ENCODE results near the gene POFUT1. TPM values are rescaled to one million over a fixed set of nuclear protein-coding genes. Genes with fewer than 3 reads are reported as not detected.
A peak's percentile ranks its signal among the peaks of the same experiment; 100 is the strongest.

POFUT1 gene
- total and polyA plus RNA-seq, 2 donors (not counting 3 experiments of a cell fraction or from before 2014, with no cell fraction given) = 29.0 to 51.4 TPM

GRCh38 chr20:32218156-32218900 lies 10.6 kb downstream of the POFUT1 start:
- H4K20me1 ChIP-seq (replicated peaks; ENCODE audit: control insufficient read depth, extremely low read depth, insufficient read depth, low read length) = no peaks in the 10 kb centered on the region
- no peak overlapping the region for H3K27ac ChIP-seq (ENCODE audit: insufficient read depth, low read depth, low read length)

GRCh38 chr20:32224463-32224862 lies 16.8 kb downstream of the POFUT1 start:
- ChIA-PET POLR2A (no interaction called here), CTCF (no interaction called here)
- no peak for DNase-seq (ENCODE audit: low read depth, low spot score)
- no peak overlapping the region for H3K27ac ChIP-seq (ENCODE audit: insufficient read depth, low read depth, low read length)
- intact Hi-C loops (cut with micrococcal nuclease) = no loop called here
- no peak overlapping the region for H3K9ac ChIP-seq (replicated peaks; ENCODE audit: extremely low read depth, insufficient read depth, low read length)
- H4K20me1 ChIP-seq (replicated peaks; ENCODE audit: control insufficient read depth, extremely low read depth, insufficient read depth, low read length) = no peaks in the 10 kb centered on the region
- H3K9me1 ChIP-seq (replicated peaks; ENCODE audit: control insufficient read depth, extremely low read depth, insufficient read depth, low read length) = no peaks in the 10 kb centered on the region
- H3K9me3 ChIP-seq (replicated peaks; ENCODE audit: control insufficient read depth, insufficient read depth, low read length) = no peaks in the 10 kb centered on the region
- H2AFZ ChIP-seq (ENCODE audit: low read depth, low read length) = no peak overlapping the region
- no peaks in the 10 kb centered on the region for H3K27me3 ChIP-seq (ENCODE audit: control insufficient read depth in 2 of 2, insufficient read depth in 2 of 2, low read length in 2 of 2)
- no peak for TF ChIP-seq GATA2 (IDR thresholded peaks at IDR 0.05; ENCODE audit: insufficient read depth, insufficient read length, low read depth, low read length)
- no peak for TF ChIP-seq JUN (IDR thresholded peaks at IDR 0.05; ENCODE audit: borderline replicate concordance, insufficient read depth, insufficient read length, low read depth)
- no peak for TF ChIP-seq CTCF (IDR thresholded peaks at IDR 0.05; ENCODE audit: extremely low read depth in 1 of 2, insufficient read depth in 1 of 2, low read depth in 1 of 2, low read length in 2 of 2)
- no peak for TF ChIP-seq MYC (IDR thresholded peaks at IDR 0.05; ENCODE audit: low read depth, low read length)
- no peak for TF ChIP-seq FOS (IDR thresholded peaks at IDR 0.05; ENCODE audit: borderline replicate concordance, insufficient read depth, low read length)
- no peak for TF ChIP-seq MAX (IDR thresholded peaks at IDR 0.05; ENCODE audit: insufficient read depth, insufficient read length)
- no peak for TF ChIP-seq EZH2 (IDR thresholded peaks at IDR 0.05; ENCODE audit: borderline replicate concordance, low read depth, low read length, severe bottlenecking)
- TF ChIP-seq POLR2A (IDR thresholded peaks at IDR 0.05; ENCODE audit: low read depth, low read length) = no peak
- TF ChIP-seq POLR2AphosphoS5 (IDR thresholded peaks at IDR 0.05; ENCODE audit: insufficient read depth, low read depth, low read length) = no peak
- no peaks in the 10 kb centered on the region for H3K79me2 ChIP-seq (ENCODE audit: control insufficient read depth, insufficient read depth, low read length)
- dilution Hi-C loops (cut with MboI; ENCODE audit: extremely low pct_ligation_motif_present, low sequenced_read_pairs) = no loop called here
- FAIRE-seq = no peak
- no peak overlapping the region for H3K4me2 ChIP-seq (ENCODE audit: insufficient read depth, low read length)
- H3K4me3 ChIP-seq (replicated peaks in 1 of 3; ENCODE audit: insufficient read depth in 1 of 3, low read depth in 1 of 3, low read length in 3 of 3) = no peak overlapping the region
- H3K4me1 ChIP-seq (ENCODE audit: control insufficient read depth, extremely low read depth, insufficient read depth, low read length) = no peaks in the 10 kb centered on the region
- no TSS peak for BruUV-seq (replicated peaks)
- H3K36me3 ChIP-seq (ENCODE audit: control insufficient read depth in 2 of 2, extremely low read depth in 1 of 2, insufficient read depth in 2 of 2, low read length in 2 of 2) = peaks cover 2 to 22% of the 10 kb centered on the region in 2 experiments

More at GRCh38 chr20:32218156-32218900, 10.6 kb downstream of the POFUT1 start:
- FAIRE-seq = no peak
- no peak overlapping the region for H3K9ac ChIP-seq (replicated peaks; ENCODE audit: extremely low read depth, insufficient read depth, low read length)
- BruUV-seq (replicated peaks) = no TSS peak
- POLR2A ChIA-PET = no interaction called here
- CTCF ChIA-PET = interaction anchor here (0.9 to 1.1 kb wide), 2 partner anchors 9 to 13 kb away, joined by 3 read pairs; no protein-coding TSS in a partner anchor
- dilution Hi-C loops (cut with MboI; ENCODE audit: extremely low pct_ligation_motif_present, low sequenced_read_pairs) = no loop called here
- peak; percentile 15 for DNase-seq (ENCODE audit: low read depth, low spot score)
- no peak overlapping the region for H2AFZ ChIP-seq (ENCODE audit: low read depth, low read length)
- H3K27me3 ChIP-seq (ENCODE audit: control insufficient read depth in 2 of 2, insufficient read depth in 2 of 2, low read length in 2 of 2) = no peaks in the 10 kb centered on the region
- H3K79me2 ChIP-seq (ENCODE audit: control insufficient read depth, insufficient read depth, low read length) = no peaks in the 10 kb centered on the region
- intact Hi-C loops (cut with micrococcal nuclease) = no loop called here
- TF ChIP-seq POLR2AphosphoS5 (IDR thresholded peaks at IDR 0.05; ENCODE audit: insufficient read depth, low read depth, low read length) (no peak), MYC (IDR thresholded peaks at IDR 0.05; ENCODE audit: low read depth, low read length) (no peak), GATA2 (IDR thresholded peaks at IDR 0.05; ENCODE audit: insufficient read depth, insufficient read length, low read depth, low read length) (no peak), MAX (IDR thresholded peaks at IDR 0.05; ENCODE audit: insufficient read depth, insufficient read length) (no peak), JUN (IDR thresholded peaks at IDR 0.05; ENCODE audit: borderline replicate concordance, insufficient read depth, insufficient read length, low read depth) (no peak), FOS (IDR thresholded peaks at IDR 0.05; ENCODE audit: borderline replicate concordance, insufficient read depth, low read length) (no peak), POLR2A (IDR thresholded peaks at IDR 0.05; ENCODE audit: low read depth, low read length) (no peak)
- H3K4me3 ChIP-seq (replicated peaks in 1 of 3; ENCODE audit: insufficient read depth in 1 of 3, low read depth in 1 of 3, low read length in 3 of 3) = no peak overlapping the region
- peaks cover 11% of the 10 kb centered on the region for H3K4me1 ChIP-seq (ENCODE audit: control insufficient read depth, extremely low read depth, insufficient read depth, low read length)
- H3K9me3 ChIP-seq (replicated peaks; ENCODE audit: control insufficient read depth, insufficient read depth, low read length) = no peaks in the 10 kb centered on the region
- no peak overlapping the region for H3K4me2 ChIP-seq (ENCODE audit: insufficient read depth, low read length)
- H3K36me3 ChIP-seq (ENCODE audit: control insufficient read depth in 2 of 2, extremely low read depth in 1 of 2, insufficient read depth in 2 of 2, low read length in 2 of 2) = peaks cover 6 to 13% of the 10 kb centered on the region in 2 experiments
- H3K9me1 ChIP-seq (replicated peaks; ENCODE audit: control insufficient read depth, extremely low read depth, insufficient read depth, low read length) = no peaks in the 10 kb centered on the region
